HG02678 (cell line): Measurements from ENCODE around the gene PTCD2.
"Not testable (repeated sequence)": the region's sequence is repeated elsewhere in the genome, so short reads cannot be mapped to it uniquely, and the experiment has no call there.

Experiments used
- ATAC-seq: cut with Tn5 transposase; IDR thresholded peaks from one replicate; pipeline ENCODE4 v1.9.1; 2021; ENCODE audit warnings: mild to moderate bottlenecking, moderate library complexity; ENCODE audit not compliant: unreplicated experiment

Gene PTCD2

GRCh38 chr5:72377910-72378638 is 57.9 kb downstream of the PTCD2 start:
- no peak for ATAC-seq

DNA sequence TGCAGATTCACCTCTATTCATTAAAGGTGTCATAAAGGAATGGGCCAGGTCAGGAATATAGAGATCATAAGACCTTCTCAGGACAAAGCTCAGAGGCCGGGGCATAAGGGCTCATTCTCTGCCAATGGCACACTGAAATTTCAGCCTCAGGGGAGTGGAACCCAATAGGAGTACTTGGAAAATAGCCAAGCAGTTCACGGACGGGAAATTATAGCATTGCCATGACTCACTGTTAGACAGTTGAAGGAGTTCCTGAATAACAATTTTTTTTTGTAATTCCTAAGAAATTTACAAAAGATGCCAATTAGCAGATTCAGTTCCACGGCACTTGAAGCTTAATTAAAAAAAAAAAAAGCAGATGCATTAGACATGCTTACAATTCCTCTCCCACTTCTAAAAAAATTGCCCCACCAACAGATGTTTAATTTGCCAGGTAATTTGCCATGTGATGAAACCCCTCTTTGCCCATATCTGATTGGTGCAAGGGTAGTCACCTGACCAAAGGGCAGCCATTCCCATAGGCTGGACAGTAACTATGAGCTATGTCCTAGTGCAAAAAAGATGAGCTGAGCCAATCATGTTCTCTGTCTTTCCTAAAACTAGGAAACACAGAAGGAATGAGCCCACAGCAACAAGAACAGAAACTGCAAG is 58.6 kb downstream of the PTCD2 start:
- no peak for ATAC-seq

DNA sequence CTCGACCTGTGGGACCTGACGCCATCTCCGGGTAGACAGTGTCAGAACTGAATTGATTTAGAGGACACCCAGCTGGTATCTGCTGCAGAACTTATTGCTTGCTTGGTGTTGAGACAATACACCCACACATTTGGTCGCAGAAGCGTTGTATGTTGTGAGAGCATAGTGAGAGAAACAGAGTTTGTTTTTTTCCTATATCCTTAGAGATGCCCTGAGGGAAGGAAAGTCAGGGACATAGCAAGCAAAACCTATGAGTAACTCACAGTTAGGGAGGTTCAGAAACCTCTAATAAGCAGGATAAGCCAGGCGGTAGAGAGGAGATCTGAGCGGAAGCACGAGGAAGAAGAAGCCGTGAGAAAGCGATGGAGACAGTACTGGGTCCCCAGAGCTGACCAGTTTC is 59.8 kb downstream of the PTCD2 start:
- no peak for ATAC-seq

DNA sequence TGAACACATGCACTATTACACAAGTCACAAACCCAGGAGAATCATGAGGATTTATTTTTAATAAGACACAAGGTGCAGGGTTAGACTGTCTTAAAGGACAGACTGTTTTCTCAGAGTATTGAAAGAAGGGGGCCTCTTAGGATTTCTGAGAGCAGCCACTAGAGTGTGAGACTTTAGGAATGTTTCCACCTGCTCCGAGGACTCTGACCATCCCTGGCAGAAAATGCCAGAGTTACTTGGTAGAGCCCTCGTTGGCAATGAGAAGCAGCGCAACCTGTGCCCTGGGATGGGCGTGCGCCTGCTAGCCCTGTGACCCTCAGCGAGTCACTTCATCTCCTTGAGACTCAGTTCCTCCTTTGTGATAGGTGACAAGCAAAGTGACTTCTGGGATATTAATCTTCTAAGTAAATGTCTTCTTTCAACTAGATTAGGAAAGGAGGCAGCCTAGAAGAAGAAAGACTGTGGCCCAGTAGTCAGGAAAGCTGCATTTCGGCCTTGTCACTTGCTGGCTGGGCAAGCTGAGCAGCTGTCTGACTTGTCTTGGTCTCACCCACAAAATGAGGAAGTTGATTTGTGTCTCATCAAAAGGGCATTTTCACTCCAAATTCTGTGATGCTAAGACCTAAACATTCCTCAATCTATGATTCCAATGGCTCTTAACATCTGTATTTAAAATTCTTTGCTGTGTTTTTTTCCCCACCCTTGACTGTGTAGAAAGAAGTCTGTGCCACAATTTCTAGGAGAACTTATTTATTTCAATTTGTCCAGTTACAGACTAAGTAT is 60.5 kb downstream of the PTCD2 start:
- peak; percentile 80 for ATAC-seq

DNA sequence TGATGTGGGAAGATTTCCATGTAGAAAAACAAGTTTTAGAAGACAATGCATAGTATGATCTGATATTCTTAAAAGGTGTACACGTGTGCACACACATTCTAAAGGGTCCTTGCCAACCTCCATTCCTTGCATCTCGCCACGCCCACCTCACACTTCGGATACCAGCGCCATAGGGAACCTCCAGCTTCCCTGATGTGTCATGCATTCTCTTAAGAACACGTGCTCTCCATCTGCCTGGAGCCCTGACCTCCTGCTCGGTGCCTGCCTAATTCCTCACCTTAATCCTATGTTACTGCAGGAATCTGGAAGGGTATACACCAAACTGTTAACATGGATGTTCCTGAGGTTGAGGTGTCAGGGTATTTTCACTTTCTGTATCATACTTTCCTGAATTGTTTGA is 63.1 kb downstream of the PTCD2 start:
- no peak for ATAC-seq

DNA sequence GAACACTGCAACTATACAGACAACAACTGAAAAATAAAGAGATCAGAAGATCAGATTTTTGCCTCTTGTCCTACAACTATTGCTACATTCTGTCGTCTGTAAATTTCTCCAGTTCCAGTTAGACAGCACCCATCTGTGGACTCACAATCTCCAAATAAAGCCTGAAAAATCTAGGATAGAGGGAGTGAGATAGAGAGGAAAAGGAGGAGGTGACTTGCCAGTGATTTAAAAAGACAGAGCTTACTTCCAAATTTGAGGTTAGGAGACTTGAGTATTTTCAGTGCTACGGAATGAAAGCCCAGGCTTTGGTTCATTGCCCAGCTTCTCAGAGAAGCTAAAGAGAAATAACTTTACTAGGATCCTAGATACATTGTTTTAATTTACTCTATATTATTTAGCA is 63.6 kb downstream of the PTCD2 start:
- no peak for ATAC-seq

DNA sequence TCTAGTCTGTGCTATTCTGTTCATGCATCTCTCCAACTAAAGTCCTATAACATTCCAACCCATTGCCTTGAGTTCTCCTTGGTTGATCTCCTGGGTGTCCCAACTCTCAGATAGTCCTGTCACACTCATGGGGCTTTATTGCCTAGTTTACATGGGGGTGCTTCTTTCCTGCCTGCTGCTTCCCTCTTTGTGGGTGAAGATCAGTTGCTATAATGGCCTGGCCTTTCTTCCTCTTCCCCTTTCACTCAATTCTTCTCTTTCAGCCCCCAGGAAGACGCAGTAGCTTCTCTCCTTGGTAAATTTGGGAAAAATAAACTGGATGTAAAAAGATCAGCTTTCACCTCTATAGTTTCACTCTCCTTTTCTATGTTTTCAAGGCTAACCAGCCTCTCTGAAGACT is 66.5 kb downstream of the PTCD2 start:
- no peak for ATAC-seq

- ATAC-seq = no peak
Observed at GRCh38 chr5:72387985-72388384, 67.8 kb downstream of the PTCD2 start.

DNA sequence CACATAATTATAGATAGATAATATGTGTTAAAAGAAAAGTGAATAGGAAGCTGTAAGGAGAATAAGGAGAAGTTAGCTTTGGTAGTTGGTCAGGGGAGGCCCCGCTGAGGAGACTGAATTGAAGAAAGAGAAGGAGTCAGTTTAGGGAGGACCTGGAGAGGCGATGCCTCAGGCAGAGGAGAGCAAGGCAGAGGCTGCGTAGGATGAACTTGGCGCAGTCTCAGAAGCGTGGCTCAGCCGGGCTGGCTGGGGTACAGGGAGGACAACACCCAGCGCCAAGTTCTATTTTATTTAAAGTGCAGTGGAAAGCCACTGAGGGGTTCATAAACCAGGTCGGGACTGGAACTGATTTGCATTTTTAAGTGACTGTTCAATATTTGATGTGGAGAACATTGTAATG is 68.5 kb downstream of the PTCD2 start:
- ATAC-seq = no peak

GRCh38 chr5:72390836-72391235 is 70.7 kb downstream of the PTCD2 start:
- ATAC-seq = no peak

GRCh38 chr5:72392326-72392733 is 72.2 kb downstream of the PTCD2 start:
- no peak for ATAC-seq

DNA sequence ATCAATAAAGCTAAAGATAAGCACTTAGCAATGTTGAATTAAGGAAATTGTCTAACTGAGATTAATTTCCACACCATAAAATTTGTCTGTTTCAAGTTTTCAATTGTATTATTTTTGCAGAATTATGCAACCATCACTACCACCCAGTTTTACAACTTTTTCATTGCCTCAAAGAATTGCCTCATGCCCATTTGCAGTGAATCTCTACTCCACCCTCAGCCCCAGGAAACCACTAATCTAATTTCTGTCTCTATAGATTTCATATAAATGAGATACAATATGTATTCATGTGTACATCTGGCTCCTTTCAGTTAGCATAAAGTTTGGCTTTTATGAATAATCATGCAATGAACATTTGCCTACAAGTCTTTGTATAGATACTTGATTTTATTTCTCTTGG is 72.9 kb downstream of the PTCD2 start:
- ATAC-seq = no peak

GRCh38 chr5:72394688-72395087 is 74.5 kb downstream of the PTCD2 start:
- no peak for ATAC-seq

DNA sequence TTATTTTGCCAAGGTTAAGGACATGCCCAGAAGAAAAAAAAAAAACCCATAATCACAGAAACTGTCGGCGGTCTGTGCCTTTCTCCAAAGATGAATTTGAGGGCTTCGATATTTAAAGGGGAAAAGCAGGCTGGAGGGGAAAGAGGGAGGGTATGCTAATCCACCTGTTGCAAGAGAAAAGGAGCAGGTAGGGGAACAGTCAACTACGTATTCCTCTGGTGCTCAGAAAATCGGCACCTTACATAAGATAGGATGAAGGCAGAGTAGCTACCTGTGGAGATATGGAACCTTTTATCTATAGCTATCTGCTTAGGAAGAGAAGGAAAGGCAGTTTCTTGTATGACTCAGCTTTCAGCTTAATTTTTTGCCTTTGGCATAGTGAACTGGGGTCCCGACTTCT is 77.7 kb downstream of the PTCD2 start:
- no peak for ATAC-seq

DNA sequence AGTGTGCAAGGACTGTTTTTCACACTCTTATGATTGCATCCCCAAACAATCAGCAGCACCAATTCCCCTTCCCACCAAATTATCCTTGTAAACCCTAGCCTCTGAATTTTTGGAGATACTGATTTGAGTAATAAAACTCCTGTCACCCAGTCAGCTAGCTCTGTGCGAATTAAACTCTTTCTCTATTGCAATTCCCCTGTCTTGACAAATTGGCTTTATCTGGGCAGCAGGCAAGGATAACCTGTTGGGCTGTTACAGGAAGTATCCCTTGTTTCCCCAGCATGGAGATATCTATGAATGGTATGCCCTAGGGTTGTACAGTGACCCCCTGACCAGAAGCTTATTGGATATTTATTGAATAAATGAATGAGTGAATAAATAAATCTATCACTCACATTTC is 80.8 kb downstream of the PTCD2 start:
- no peak for ATAC-seq

GRCh38 chr5:72402381-72402890 is 82.3 kb downstream of the PTCD2 start:
- ATAC-seq = no peak

DNA sequence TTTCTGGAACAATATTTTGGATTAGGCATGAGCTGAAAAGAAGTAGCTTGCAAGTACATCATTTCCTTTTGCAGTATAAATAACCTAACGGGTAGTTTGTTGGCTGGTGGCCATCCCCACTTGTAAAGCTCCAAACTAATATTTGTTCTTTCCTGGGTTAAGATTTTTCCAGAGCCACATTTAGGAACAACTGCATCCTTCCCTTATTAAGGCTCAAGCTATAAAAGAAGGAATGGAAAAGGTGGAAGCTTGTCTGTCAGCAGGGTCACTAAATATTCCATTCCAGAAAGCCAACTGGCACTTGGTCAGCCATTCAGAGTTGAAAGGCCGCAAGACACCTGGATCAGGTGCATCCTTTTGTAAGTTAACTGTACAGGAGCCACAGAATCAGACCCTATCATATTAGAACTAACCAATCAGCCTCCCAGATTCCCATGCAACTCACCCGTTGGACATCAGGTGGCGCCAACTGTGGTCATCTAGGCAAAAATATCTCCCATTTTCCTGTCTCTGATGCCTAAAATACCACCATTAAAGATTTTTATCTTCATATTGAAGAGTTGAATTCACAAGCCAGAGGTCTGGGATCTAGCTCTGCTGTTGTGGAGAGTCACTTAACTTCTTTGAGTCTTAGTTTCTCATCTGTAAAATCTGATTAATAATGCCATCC is 82.9 kb downstream of the PTCD2 start:
- ATAC-seq = no peak

DNA sequence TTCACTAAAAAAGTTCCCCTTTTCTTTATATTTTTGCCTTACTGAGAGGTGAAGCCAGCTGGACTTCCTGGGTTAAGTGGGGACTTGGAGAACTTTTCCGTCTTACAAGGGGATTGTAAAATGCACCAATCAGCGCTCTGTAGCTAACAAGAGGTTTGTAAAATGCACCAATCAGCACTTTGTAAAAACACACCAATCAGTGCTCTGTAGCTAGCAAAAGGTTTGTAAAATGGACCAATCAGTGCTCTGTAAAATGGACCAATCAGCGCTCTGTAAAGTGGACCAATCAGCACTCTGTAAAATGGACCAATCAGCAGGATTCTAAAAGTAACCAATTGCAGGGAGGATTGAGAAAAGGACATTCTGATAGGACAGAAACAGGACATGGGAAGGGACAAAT is 84.6 kb downstream of the PTCD2 start:
- ATAC-seq = not testable (repeated sequence)

- ATAC-seq = no peak
Observed at GRCh38 chr5:72407078-72407477, 86.9 kb downstream of the PTCD2 start.

GRCh38 chr5:72407541-72407940 is 87.4 kb downstream of the PTCD2 start:
- ATAC-seq = no peak

- ATAC-seq = no peak
Observed at GRCh38 chr5:72408127-72408526, 88.0 kb downstream of the PTCD2 start.
